Activated naive CD8-positive, alpha-beta T cell treated with anti-CD3 and anti-CD28 coated beads, Interleukin-2, amount 50 U/mL, for 24 hours (primary cell): ENCODE data around the gene NAA60.

Experiments
- ATAC-seq: fragments of 150-1000 bp; cut with Tn5 transposase; one replicate; pipeline ENCODE4 v1.10.0; 2021
- DNase-seq: peaks from one replicate; pipeline ENCODE4 v3.0.0; 2021
- H3K27ac Mint-ChIP-seq: one replicate; pipeline ENCODE4 v1.8.0; 2021; ENCODE audit warnings: mild to moderate bottlenecking, mixed read lengths
- H3K27me3 Mint-ChIP-seq: one replicate; pipeline ENCODE4 v1.8.0; 2021; ENCODE audit warnings: mixed read lengths
- H3K36me3 Mint-ChIP-seq: one replicate; pipeline ENCODE4 v1.8.0; 2021; ENCODE audit warnings: low read depth, mixed read lengths
- H3K4me1 Mint-ChIP-seq: one replicate; pipeline ENCODE4 v1.8.0; 2021; ENCODE audit warnings: mixed read lengths
- H3K4me3 Mint-ChIP-seq: one replicate; pipeline ENCODE4 v1.8.0; 2021; ENCODE audit warnings: mild to moderate bottlenecking, moderate library complexity, mixed read lengths
- H3K9me3 Mint-ChIP-seq: one replicate; pipeline ENCODE4 v1.8.0; 2021; ENCODE audit warnings: mixed read lengths

NAA60 gene

GRCh38 chr16:3484318-3485096, 41.0 kb downstream of the NAA60 start:
- Mint-ChIP-seq H3K36me3 (peaks cover 24% of the 10 kb centered on the region), H3K4me3 (no peak overlapping the region), H3K4me1 (peaks cover 8% of the 10 kb centered on the region), H3K27me3 (no peaks in the 10 kb centered on the region), H3K9me3 (no peaks in the 10 kb centered on the region), H3K27ac (no peak overlapping the region)
- no peak for ATAC-seq
- no peak for DNase-seq

- no peak for ATAC-seq
- Mint-ChIP-seq H3K4me1 (peaks cover 2% of the 10 kb centered on the region), H3K27ac (no peak overlapping the region), H3K9me3 (no peaks in the 10 kb centered on the region), H3K36me3 (peaks cover 21% of the 10 kb centered on the region), H3K4me3 (no peak overlapping the region), H3K27me3 (no peaks in the 10 kb centered on the region)
- no peak for DNase-seq
Observed at GRCh38 chr16:3485097-3485745, 41.7 kb downstream of the NAA60 start.

GRCh38 chr16:3485821-3486505, 42.5 kb downstream of the NAA60 start:
- Mint-ChIP-seq H3K27me3 (no peaks in the 10 kb centered on the region), H3K4me1 (peaks cover under 1% of the 10 kb centered on the region), H3K4me3 (no peak overlapping the region), H3K36me3 (peaks cover 19% of the 10 kb centered on the region), H3K27ac (no peak overlapping the region), H3K9me3 (no peaks in the 10 kb centered on the region)
- ATAC-seq (no peak), DNase-seq (no peak)

GRCh38 chr16:3486506-3487215, 43.2 kb downstream of the NAA60 start:
- no peak for DNase-seq
- Mint-ChIP-seq H3K9me3 (no peaks in the 10 kb centered on the region), H3K27ac (no peak overlapping the region), H3K4me1 (no peaks in the 10 kb centered on the region), H3K27me3 (no peaks in the 10 kb centered on the region), H3K36me3 (peaks cover 15% of the 10 kb centered on the region), H3K4me3 (no peak overlapping the region)
- no peak for ATAC-seq

GRCh38 chr16:3487521-3488410, 44.3 kb downstream of the NAA60 start:
- ATAC-seq (peak; percentile 17), DNase-seq (no peak)
- Mint-ChIP-seq H3K9me3 (no peaks in the 10 kb centered on the region), H3K4me3 (no peak overlapping the region), H3K27ac (no peak overlapping the region), H3K27me3 (no peaks in the 10 kb centered on the region), H3K36me3 (peaks cover 10% of the 10 kb centered on the region), H3K4me1 (no peaks in the 10 kb centered on the region)

GRCh38 chr16:3488801-3489200, 45.3 kb downstream of the NAA60 start:
- Mint-ChIP-seq H3K27ac (no peak overlapping the region), H3K9me3 (no peaks in the 10 kb centered on the region), H3K4me3 (no peak overlapping the region), H3K4me1 (no peaks in the 10 kb centered on the region), H3K36me3 (no peaks in the 10 kb centered on the region), H3K27me3 (no peaks in the 10 kb centered on the region)
- ATAC-seq (no peak), DNase-seq (no peak)

- H3K27ac Mint-ChIP-seq = no peak overlapping the region
- no peaks in the 10 kb centered on the region for H3K27me3 Mint-ChIP-seq
- DNase-seq = no peak
- H3K4me3 Mint-ChIP-seq = no peak overlapping the region
- no peaks in the 10 kb centered on the region for H3K36me3 Mint-ChIP-seq
- ATAC-seq = no peak
- no peaks in the 10 kb centered on the region for H3K4me1 Mint-ChIP-seq
- H3K9me3 Mint-ChIP-seq = no peaks in the 10 kb centered on the region
Observed at GRCh38 chr16:3490911-3491629, 47.6 kb downstream of the NAA60 start.

- H3K27ac Mint-ChIP-seq = no peak overlapping the region
- no peak for ATAC-seq
Observed at GRCh38 chr16:3492356-3492755, 48.9 kb downstream of the NAA60 start.

GRCh38 chr16:3494386-3494973, 51.0 kb downstream of the NAA60 start:
- DNase-seq (no peak), ATAC-seq (no peak)
- Mint-ChIP-seq H3K27me3 (no peaks in the 10 kb centered on the region), H3K27ac (no peak overlapping the region), H3K4me3 (no peak overlapping the region), H3K36me3 (no peaks in the 10 kb centered on the region), H3K4me1 (peaks cover under 1% of the 10 kb centered on the region), H3K9me3 (no peaks in the 10 kb centered on the region)

More at GRCh38 chr16:3492356-3492755, 48.9 kb downstream of the NAA60 start:
- Mint-ChIP-seq H3K9me3 (no peaks in the 10 kb centered on the region), H3K4me3 (no peak overlapping the region), H3K4me1 (no peaks in the 10 kb centered on the region), H3K27me3 (no peaks in the 10 kb centered on the region), H3K36me3 (no peaks in the 10 kb centered on the region)
- no peak for DNase-seq

GRCh38 chr16:3495176-3495575, 51.7 kb downstream of the NAA60 start, which contains the start of gene C16orf90:
TSS of gene C16orf90 (minus strand) at chr16:3495489. CDS start at chr16:3495421, 68 bp downstream.
- H3K9me3 Mint-ChIP-seq = no peaks in the 10 kb centered on the region
- no peak for DNase-seq
- no peaks in the 10 kb centered on the region for H3K27me3 Mint-ChIP-seq
- no peak within 1 kb of the TSS for H3K4me3 Mint-ChIP-seq
- H3K27ac Mint-ChIP-seq = no peak within 1 kb of the TSS
- no peak for ATAC-seq
- no peaks in the 10 kb centered on the region for H3K36me3 Mint-ChIP-seq
- H3K4me1 Mint-ChIP-seq = peaks cover 7% of the 10 kb centered on the region

GRCh38 chr16:3496386-3496785, 52.9 kb downstream of the NAA60 start:
- Mint-ChIP-seq H3K4me3 (no peak overlapping the region), H3K27ac (no peak overlapping the region), H3K4me1 (peaks cover 18% of the 10 kb centered on the region), H3K9me3 (no peaks in the 10 kb centered on the region), H3K27me3 (no peaks in the 10 kb centered on the region), H3K36me3 (peaks cover 1% of the 10 kb centered on the region)
- no peak for DNase-seq
- no peak for ATAC-seq

- Mint-ChIP-seq H3K27me3 (no peaks in the 10 kb centered on the region), H3K9me3 (no peaks in the 10 kb centered on the region), H3K4me3 (no peak overlapping the region), H3K36me3 (peaks cover 1% of the 10 kb centered on the region), H3K27ac (no peak overlapping the region), H3K4me1 (peaks cover 32% of the 10 kb centered on the region)
- DNase-seq = no peak
- no peak for ATAC-seq
Observed at GRCh38 chr16:3497771-3498170, 54.3 kb downstream of the NAA60 start.

- Mint-ChIP-seq H3K9me3 (no peaks in the 10 kb centered on the region), H3K36me3 (peaks cover 1% of the 10 kb centered on the region), H3K4me3 (no peak overlapping the region), H3K27me3 (no peaks in the 10 kb centered on the region), H3K4me1 (peaks cover 44% of the 10 kb centered on the region), H3K27ac (no peak overlapping the region)
- ATAC-seq = no peak
- no peak for DNase-seq
Observed at GRCh38 chr16:3498988-3499387, 55.5 kb downstream of the NAA60 start.
